T47D (cell line): ENCODE results near the gene PDE7B.

Experiments
- DNase-seq, 2 experiments: peaks; one replicate each; pipeline versions ENCODE4 v3.0.0 to v3.0.0-alpha.2; 2011 to 2012; ENCODE audit warnings: low read depth in 1 of 2, low spot score in 1 of 2
- JUND ChIP-seq: IDR thresholded peaks from 2 replicates; pipeline ENCODE4 v1.6.1; 2012; ENCODE audit warnings: low read depth
- in situ Hi-C: cut with HindIII; loops from 2 replicates; pipeline ENCODE4 v1.10.0; 2016; ENCODE audit warnings: low sequenced_read_pairs, low pct_unique_long_range_greater_than_20kb

The PDE7B gene

GRCh38 chr6:135962731-135963130 is 111.2 kb downstream of the PDE7B start:
- DNase-seq, result no peak
- in situ Hi-C loops, result no loop called here
- TF ChIP-seq JUND, result no peak

- no peak for TF ChIP-seq JUND
- no peak for DNase-seq
- in situ Hi-C loops, result no loop called here
Observed at GRCh38 chr6:135970750-135971149, 119.2 kb downstream of the PDE7B start.

- in situ Hi-C loops, result no loop called here
- DNase-seq, result no peak
- no peak for TF ChIP-seq JUND
Observed at GRCh38 chr6:135971351-135971750, 119.8 kb downstream of the PDE7B start.

GRCh38 chr6:135972150-135972549 is 120.6 kb downstream of the PDE7B start:
- in situ Hi-C loops, result no loop called here
- DNase-seq, result no peak
- no peak for TF ChIP-seq JUND

- TF ChIP-seq JUND, result no peak
- DNase-seq, result no peak
- in situ Hi-C loops, result no loop called here
Observed at GRCh38 chr6:135972586-135972985, 121.1 kb downstream of the PDE7B start.

GRCh38 chr6:135974426-135974825 is 122.9 kb downstream of the PDE7B start:
- DNase-seq, result no peak
- no peak for TF ChIP-seq JUND
- in situ Hi-C loops, result no loop called here

- no peak for TF ChIP-seq JUND
- in situ Hi-C loops, result no loop called here
- DNase-seq, result no peak
Observed at GRCh38 chr6:135976585-135976984, 125.1 kb downstream of the PDE7B start.

- TF ChIP-seq JUND, result no peak
- in situ Hi-C loops, result no loop called here
- DNase-seq, result no peak
Observed at GRCh38 chr6:135983093-135983492, 131.6 kb downstream of the PDE7B start.

GRCh38 chr6:135983718-135984343 is 132.3 kb downstream of the PDE7B start:
- no peak for TF ChIP-seq JUND
- in situ Hi-C loops, result no loop called here

GRCh38 chr6:135985471-135985870 is 134.0 kb downstream of the PDE7B start:
- TF ChIP-seq JUND, result no peak
- in situ Hi-C loops, result no loop called here
- no peak for DNase-seq

More at GRCh38 chr6:135983718-135984343, 132.3 kb downstream of the PDE7B start:
- no peak for DNase-seq

- DNase-seq, result no peak
- in situ Hi-C loops, result no loop called here
- no peak for TF ChIP-seq JUND
Observed at GRCh38 chr6:135987226-135987625, 135.7 kb downstream of the PDE7B start.

- in situ Hi-C loops, result no loop called here
- TF ChIP-seq JUND, result no peak
- DNase-seq, result no peak
Observed at GRCh38 chr6:135990439-135990838, 138.9 kb downstream of the PDE7B start.

GRCh38 chr6:135990855-135991464 is 139.5 kb downstream of the PDE7B start:
- TF ChIP-seq JUND, result no peak
- in situ Hi-C loops, result no loop called here
- DNase-seq, result no peak

- DNase-seq, result no peak
- in situ Hi-C loops, result no loop called here
- no peak for TF ChIP-seq JUND
Observed at GRCh38 chr6:135992739-135993138, 141.2 kb downstream of the PDE7B start.
